Measurements from ENCODE around the gene CCHCR1. TPM values are rescaled to one million over a fixed set of nuclear protein-coding genes. Genes with fewer than 3 reads are reported as not detected.

Gene CCHCR1
- total and polyA plus RNA-seq, 2 of the 13 experiments (the other 11 are each of a cell fraction or from before 2014, with no cell fraction given): 14.6 to 28.2 TPM

- TF ChIP-seq KLF13 (CRISPR knock-in tag; IDR thresholded peaks at IDR 0.05): no peak
- peak; percentile 62 for TF ChIP-seq RBFOX2 (IDR thresholded peaks at IDR 0.05; ENCODE audit: low read depth, low read length)
- TF ChIP-seq ZNF737 (CRISPR knock-in tag; IDR thresholded peaks at IDR 0.05; ENCODE audit: borderline replicate concordance): peak; percentile 44; the same call in 1 of the 2 replicates
- TF ChIP-seq ZNF782 (CRISPR knock-in tag; IDR thresholded peaks at IDR 0.05; ENCODE audit: borderline replicate concordance): peak; percentile 73; the same call in 1 of the 2 replicates
- TF ChIP-seq MED1 (CRISPR knock-in tag; IDR thresholded peaks at IDR 0.05): peak; percentile 44; the same call in 1 of the 2 replicates
- no peak for TF ChIP-seq ATAD3A (CRISPR knock-in tag; IDR thresholded peaks at IDR 0.05)
- no peak for TF ChIP-seq ZNF710 (CRISPR knock-in tag; IDR thresholded peaks at IDR 0.05; ENCODE audit: borderline replicate concordance)
- TF ChIP-seq HOMEZ (CRISPR knock-in tag; IDR thresholded peaks at IDR 0.05; ENCODE audit: low read depth): peak; percentile 80
- TF ChIP-seq ZFX (CRISPR knock-in tag; IDR thresholded peaks at IDR 0.05; ENCODE audit: low read depth): peak; percentile 78
- no peak for TF ChIP-seq ZKSCAN5 (CRISPR knock-in tag; IDR thresholded peaks at IDR 0.05)
- TF ChIP-seq ZNF337 (CRISPR knock-in tag; IDR thresholded peaks at IDR 0.05; ENCODE audit: borderline replicate concordance, low read depth): 0 out of 2 replicates have a peak, but pooled peaks have one; percentile 61
- TF ChIP-seq MTA1 (CRISPR knock-in tag; IDR thresholded peaks at IDR 0.05; ENCODE audit: borderline replicate concordance): 0 out of 2 replicates have a peak, but pooled peaks have one; percentile 60
- peak; percentile 28; the same call in 1 of the 2 replicates for TF ChIP-seq ZNF841 (CRISPR knock-in tag; IDR thresholded peaks at IDR 0.05; ENCODE audit: borderline replicate concordance)
- TF ChIP-seq ZNF574 (CRISPR knock-in tag; IDR thresholded peaks at IDR 0.05): peak; percentile 50; the same call in 1 of the 2 replicates
- peak; percentile 60; the same call in 1 of the 2 replicates for TF ChIP-seq LCORL (IDR thresholded peaks at IDR 0.05)
- peak; percentile 86 for TF ChIP-seq LCORL (CRISPR knock-in tag; IDR thresholded peaks at IDR 0.05)
- no peak for TF ChIP-seq JDP2 (CRISPR knock-in tag; IDR thresholded peaks at IDR 0.05; ENCODE audit: borderline replicate concordance)
- TF ChIP-seq TGIF2 (CRISPR knock-in tag; IDR thresholded peaks at IDR 0.05): peak; percentile 98
- no peak for TF ChIP-seq USF2 (IDR thresholded peaks at IDR 0.05; ENCODE audit: low read depth, low read length)
- TF ChIP-seq USF2 (CRISPR knock-in tag; IDR thresholded peaks at IDR 0.05; ENCODE audit: borderline replicate concordance): no peak; the same call in 1 of the 2 replicates
- TF ChIP-seq SSRP1 (CRISPR knock-in tag; IDR thresholded peaks at IDR 0.05): no peak
- no peak for TF ChIP-seq ZNF569 (CRISPR knock-in tag; IDR thresholded peaks at IDR 0.05; ENCODE audit: borderline replicate concordance)
Observed at GRCh38 chr6:31158140-31158862, 699 bp upstream of the CCHCR1 start, which contains the start of gene TCF19 (continued).

All from HepG2 (cell line).